ENCODE results near the gene ARL8A.
"Not testable (repeated sequence)": the region's sequence is repeated elsewhere in the genome, so short reads cannot be mapped to it uniquely, and the experiment has no call there.

ARL8A gene

GRCh38 chr1:202172015-202172355 is 27.4 kb upstream of the ARL8A start:
- peak in 1 of 2 experiments; percentile 9 for DNase-seq

GRCh38 chr1:202171292-202172014 is 26.9 kb upstream of the ARL8A start:
- no peak for DNase-seq

- peak; percentile 17 to 32 for DNase-seq
These were observed 26.2 kb upstream of the ARL8A start for GRCh38 chr1:202170726-202171125.

- DNase-seq = no peak
These were observed 24.3 kb upstream of the ARL8A start for GRCh38 chr1:202168861-202169260.

- DNase-seq = no peak
These were observed 23.3 kb upstream of the ARL8A start for GRCh38 chr1:202167708-202168415.

GRCh38 chr1:202167054-202167453 is 22.5 kb upstream of the ARL8A start:
- DNase-seq = not testable (repeated sequence)

- DNase-seq = no peak
These were observed 21.7 kb upstream of the ARL8A start for GRCh38 chr1:202165942-202166843.

GRCh38 chr1:202165267-202165941 is 20.9 kb upstream of the ARL8A start:
- DNase-seq = no peak

GRCh38 chr1:202164271-202165037 is 19.9 kb upstream of the ARL8A start:
- no peak for DNase-seq

- DNase-seq = no peak
These were observed 19.0 kb upstream of the ARL8A start for GRCh38 chr1:202163281-202164270.

- no peak for DNase-seq
These were observed 18.1 kb upstream of the ARL8A start for GRCh38 chr1:202162418-202163280.

- DNase-seq = no peak
These were observed 17.5 kb upstream of the ARL8A start for GRCh38 chr1:202162047-202162417.

- DNase-seq = no peak
These were observed 16.9 kb upstream of the ARL8A start for GRCh38 chr1:202161151-202162046.

- no peak for DNase-seq
These were observed 15.9 kb upstream of the ARL8A start, which contains the start of gene PTPN7 for GRCh38 chr1:202160377-202160940. PTPN7 (minus strand) TSS chr1:202160602; CDS start chr1:202159402, 1,200 bp downstream.

GRCh38 chr1:202159534-202160371 is 15.2 kb upstream of the ARL8A start:
- no peak for DNase-seq

- no peak for DNase-seq
These were observed 14.4 kb upstream of the ARL8A start for GRCh38 chr1:202158810-202159533.

GRCh38 chr1:202157945-202158344 is 13.4 kb upstream of the ARL8A start:
- no peak for DNase-seq
